MCF 10A (cell line): ENCODE measurements around the gene LHFPL2. TPM values are rescaled to one million over a fixed set of nuclear protein-coding genes. Genes with fewer than 3 reads are reported as not detected.

Experiments used
- BruUV-seq: library from RNA; stranded (reverse); fragments of 400-500 nt; replicated peaks from 2 replicates; lab custom pipeline; 2021; lab: Mats Ljungman, UMichigan
- CTCF ChIA-PET: fragments of 300-600 bp; sonication (Branson Sonifier 250); formaldehyde crosslinking; extraction: SDS; loops from one replicate; lab custom pipeline; 2021; ENCODE audit warnings: antibody characterized with exemption, inconsistent platforms; lab: Yijun Ruan, JAX
- POLR2A ChIA-PET: fragments of 300-600, 350-650 bp; sonication (Branson Sonifier 250); formaldehyde crosslinking; extraction: SDS; loops from one replicate; lab custom pipeline; 2020; ENCODE audit warnings: antibody characterized with exemption, inconsistent platforms; lab: Yijun Ruan, JAX
- DNase-seq: peaks from one replicate; pipeline ENCODE4 v3.0.0-alpha.2; 2018; ENCODE audit not compliant: unreplicated experiment
- H3K27ac Mint-ChIP-seq: one replicate; pipeline ENCODE4 v1.8.0; 2022; ENCODE audit warnings: mild to moderate bottlenecking, low read depth, mixed read lengths; ENCODE audit not compliant: unreplicated experiment
- H3K27me3 Mint-ChIP-seq: one replicate; pipeline ENCODE4 v1.8.0; 2022; ENCODE audit warnings: mixed read lengths; ENCODE audit not compliant: insufficient read depth, unreplicated experiment
- H3K36me3 Mint-ChIP-seq: one replicate; pipeline ENCODE4 v1.8.0; 2022; ENCODE audit warnings: mild to moderate bottlenecking, moderate library complexity, mixed read lengths; ENCODE audit not compliant: insufficient read depth, unreplicated experiment
- H3K4me1 Mint-ChIP-seq: one replicate; pipeline ENCODE4 v1.8.0; 2022; ENCODE audit warnings: mixed read lengths; ENCODE audit not compliant: insufficient read depth, unreplicated experiment
- H3K4me3 Mint-ChIP-seq: one replicate; pipeline ENCODE4 v1.8.0; 2022; ENCODE audit warnings: mild to moderate bottlenecking, moderate library complexity, mixed read lengths; ENCODE audit not compliant: unreplicated experiment
- H3K9me3 Mint-ChIP-seq: one replicate; pipeline ENCODE4 v1.8.0; 2022; ENCODE audit warnings: mixed read lengths; ENCODE audit not compliant: unreplicated experiment
- CTCF ChIP-seq: fragments of 200-600 bp; IDR thresholded peaks from one replicate; pipeline ENCODE4 v1.8.0; 2022; ENCODE audit warnings: antibody characterized with exemption, mild to moderate bottlenecking; ENCODE audit not compliant: unreplicated experiment
- intact Hi-C: fragments of 100-400 bp; cut with micrococcal nuclease; formaldehyde crosslinking; loops from 2 replicates; pipeline ENCODE4 v1.14.1; 2022
- total RNA-seq: library from RNA; stranded (reverse); gene quantifications from 2 replicates; pipeline ENCODE4 v1.2.3, GENCODE V29; 2022

The LHFPL2 gene
- total RNA-seq, 1 experiment from 2014 or later: 45.9 TPM

GRCh38 chr5:78508186-78508765 is 140.3 kb downstream of the LHFPL2 start:
- no peak for DNase-seq
- no peak overlapping the region for H3K4me3 Mint-ChIP-seq
- ChIA-PET POLR2A (interaction anchor here (0.8 to 1.6 kb wide), 3 partner anchors 10 to 192 kb away, joined by 3 to 4 read pairs (median 4); no protein-coding TSS in a partner anchor), CTCF (interaction anchor here (0.6 to 1.0 kb wide), 3 partner anchors 10 to 268 kb away, joined by 3 to 6 read pairs (median 4); no protein-coding TSS in a partner anchor)
- H3K4me1 Mint-ChIP-seq: peaks cover 26% of the 10 kb centered on the region
- H3K36me3 Mint-ChIP-seq: peaks cover 13% of the 10 kb centered on the region
- TF ChIP-seq CTCF: no peak
- BruUV-seq: no TSS peak
- H3K9me3 Mint-ChIP-seq: no peaks in the 10 kb centered on the region
- no peaks in the 10 kb centered on the region for H3K27me3 Mint-ChIP-seq
- intact Hi-C loops: no loop called here
- H3K27ac Mint-ChIP-seq: peak overlapping the region; percentile 54

DNA sequence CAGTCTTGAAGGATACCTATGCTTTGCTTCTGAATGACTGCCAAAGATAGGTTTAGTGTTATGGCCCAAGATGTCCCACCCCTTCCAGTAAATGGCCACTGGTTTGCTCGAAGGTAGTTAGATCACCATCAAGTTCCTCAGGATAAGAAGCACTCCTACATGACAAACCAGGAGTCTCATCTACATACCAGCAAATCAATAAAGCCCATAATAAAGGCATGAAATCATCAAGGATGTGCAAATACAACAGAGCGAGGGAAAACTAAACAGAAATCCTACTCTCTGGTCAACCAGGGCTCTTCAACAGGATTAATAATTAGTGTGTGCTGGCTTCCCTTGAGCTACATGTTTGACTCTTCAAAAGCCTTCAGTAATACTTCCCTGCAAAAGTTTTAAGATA is 141.0 kb downstream of the LHFPL2 start:
- no peak for DNase-seq
- Mint-ChIP-seq H3K27me3 (no peaks in the 10 kb centered on the region), H3K36me3 (peaks cover 13% of the 10 kb centered on the region), H3K4me3 (no peak overlapping the region), H3K9me3 (no peaks in the 10 kb centered on the region), H3K4me1 (peaks cover 24% of the 10 kb centered on the region), H3K27ac (peak overlapping the region; percentile 54)
- TF ChIP-seq CTCF: no peak
- no TSS peak for BruUV-seq
- ChIA-PET CTCF (interaction anchor here (1.0 kb wide), 1 partner anchor 24 kb away, joined by 6 read pairs; no protein-coding TSS in a partner anchor), POLR2A (interaction anchor here (0.8 to 1.6 kb wide), 2 partner anchors 11 to 22 kb away, joined by 3 read pairs; no protein-coding TSS in a partner anchor)
- intact Hi-C loops: no loop called here

- POLR2A ChIA-PET: interaction anchor here (1.4 to 1.6 kb wide), 2 partner anchors 9 to 21 kb away, joined by 6 to 7 read pairs; no protein-coding TSS in a partner anchor
- no TSS peak for BruUV-seq
- Mint-ChIP-seq H3K27ac (peak overlapping the region; percentile 19), H3K36me3 (peaks cover 14% of the 10 kb centered on the region), H3K27me3 (no peaks in the 10 kb centered on the region), H3K4me3 (no peak overlapping the region), H3K9me3 (no peaks in the 10 kb centered on the region), H3K4me1 (peaks cover 35% of the 10 kb centered on the region)
- no peak for DNase-seq
- CTCF ChIA-PET: interaction anchor here (1.4 kb wide), 1 partner anchor 10 kb away, joined by 5 read pairs; no protein-coding TSS in a partner anchor
- no peak for TF ChIP-seq CTCF
- intact Hi-C loops: no loop called here
Observed at GRCh38 chr5:78506261-78507024, 142.1 kb downstream of the LHFPL2 start.

- BruUV-seq: no TSS peak
- TF ChIP-seq CTCF: no peak
- intact Hi-C loops: loop anchor here (2.0 kb wide), 1 partner anchor 23 kb away; no protein-coding TSS in a partner anchor
- POLR2A ChIA-PET: interaction anchor here (1.4 to 1.7 kb wide), 7 partner anchors 9 to 81 kb away, joined by 6 to 18 read pairs (median 7); no protein-coding TSS in a partner anchor
- Mint-ChIP-seq H3K4me3 (no peak overlapping the region), H3K4me1 (peaks cover 39% of the 10 kb centered on the region), H3K27ac (peak overlapping the region; percentile 96), H3K9me3 (no peaks in the 10 kb centered on the region), H3K27me3 (no peaks in the 10 kb centered on the region), H3K36me3 (peaks cover 19% of the 10 kb centered on the region)
- DNase-seq: no peak
- CTCF ChIA-PET: interaction anchor here (0.7 to 1.4 kb wide), 5 partner anchors 10 to 458 kb away, joined by 3 to 5 read pairs (median 4); no protein-coding TSS in a partner anchor
Observed at GRCh38 chr5:78505860-78506259, 142.7 kb downstream of the LHFPL2 start.
